ENCODE measurements around the gene DPF3. TPM values are rescaled to one million over a fixed set of nuclear protein-coding genes. Genes with fewer than 3 reads are reported as not detected.

The DPF3 gene
- total RNA-seq, 1 donor from 2014 or later: 2.7 TPM

- intact Hi-C loops (cut with micrococcal nuclease): no loop called here
These were observed 91.9 kb downstream of the DPF3 start for GRCh38 chr14:72801836-72802587.

GRCh38 chr14:72801381-72801812 is 92.5 kb downstream of the DPF3 start:
- intact Hi-C loops (cut with micrococcal nuclease): no loop called here

- intact Hi-C loops (cut with micrococcal nuclease): no loop called here
These were observed 93.0 kb downstream of the DPF3 start for GRCh38 chr14:72800848-72801370.

- intact Hi-C loops (cut with micrococcal nuclease): no loop called here
These were observed 93.6 kb downstream of the DPF3 start for GRCh38 chr14:72800296-72800695.

- intact Hi-C loops (cut with micrococcal nuclease): no loop called here
These were observed 97.0 kb downstream of the DPF3 start for GRCh38 chr14:72796935-72797334.

- intact Hi-C loops (cut with micrococcal nuclease): no loop called here
These were observed 100.6 kb downstream of the DPF3 start for GRCh38 chr14:72793156-72793939.

GRCh38 chr14:72792051-72792788 is 101.7 kb downstream of the DPF3 start:
- intact Hi-C loops (cut with micrococcal nuclease): no loop called here

GRCh38 chr14:72790887-72791566 is 102.9 kb downstream of the DPF3 start:
- intact Hi-C loops (cut with micrococcal nuclease): no loop called here

- intact Hi-C loops (cut with micrococcal nuclease): no loop called here
These were observed 104.8 kb downstream of the DPF3 start for GRCh38 chr14:72788972-72789728.

- intact Hi-C loops (cut with micrococcal nuclease): no loop called here
These were observed 105.6 kb downstream of the DPF3 start for GRCh38 chr14:72788255-72788654.

- intact Hi-C loops (cut with micrococcal nuclease): no loop called here
These were observed 106.1 kb downstream of the DPF3 start for GRCh38 chr14:72787841-72788240.

- intact Hi-C loops (cut with micrococcal nuclease): no loop called here
These were observed 107.2 kb downstream of the DPF3 start for GRCh38 chr14:72786378-72787350.

- intact Hi-C loops (cut with micrococcal nuclease): no loop called here
These were observed 110.2 kb downstream of the DPF3 start for GRCh38 chr14:72783741-72784140.

- intact Hi-C loops (cut with micrococcal nuclease): no loop called here
These were observed 111.1 kb downstream of the DPF3 start for GRCh38 chr14:72782817-72783216.

GRCh38 chr14:72781561-72782508 is 112.1 kb downstream of the DPF3 start:
- intact Hi-C loops (cut with micrococcal nuclease): no loop called here

- intact Hi-C loops (cut with micrococcal nuclease): no loop called here
These were observed 113.2 kb downstream of the DPF3 start for GRCh38 chr14:72780751-72781150.

GRCh38 chr14:72779679-72780078 is 114.2 kb downstream of the DPF3 start:
- intact Hi-C loops (cut with micrococcal nuclease): no loop called here

- intact Hi-C loops (cut with micrococcal nuclease): no loop called here
These were observed 116.3 kb downstream of the DPF3 start for GRCh38 chr14:72777636-72778035.
